Measurements from ENCODE around the gene NLRX1. TPM values are rescaled to one million over a fixed set of nuclear protein-coding genes. Genes with fewer than 3 reads are reported as not detected.

Gene NLRX1
- total and polyA plus RNA-seq, 9 donors: 3.1 to 13.4 (median 7.2) TPM

- Histone ChIP-seq H3K4me3 (no peak overlapping the region), H3K27ac (no peak overlapping the region), H3K4me1 (ENCODE audit: insufficient read depth) (no peaks in the 10 kb centered on the region), H3K9me3 (no peaks in the 10 kb centered on the region), H3K36me3 (no peaks in the 10 kb centered on the region), H3K27me3 (no peaks in the 10 kb centered on the region)
- TF ChIP-seq POLR2A (IDR thresholded peaks at IDR 0.05) (no peak), EP300 (IDR thresholded peaks at IDR 0.05) (no peak), CTCF (IDR thresholded peaks at IDR 0.05) (no peak)
- WGBS, 3 donors: 91 to 96% (median 93%) methylated on average over 9 of the region's 9 CpGs
- DNase-seq: peak in 1 of 5 donors; percentile 16
- intact Hi-C loops (cut with DNase I): loop anchor here in 2 of 4 donors (10.0 kb wide), 1 partner anchor 111 kb away; the partner anchor contains the start of gene MCAM (in 2 of the 2)
Observed at GRCh38 chr11:119204066-119204465, 35.5 kb downstream of the NLRX1 start.

GRCh38 chr11:119205080-119205479 is 36.6 kb downstream of the NLRX1 start:
- H3K4me3 ChIP-seq: peak overlapping the region; percentile 85
- no peaks in the 10 kb centered on the region for H3K36me3 ChIP-seq
- H3K27me3 ChIP-seq: no peaks in the 10 kb centered on the region
- WGBS, 3 donors: 39 to 46% (median 45%) methylated on average over 10 of the region's 10 CpGs
- no peaks in the 10 kb centered on the region for H3K4me1 ChIP-seq (ENCODE audit: insufficient read depth)
- DNase-seq: no peak
- H3K27ac ChIP-seq: no peak overlapping the region
- no peak for TF ChIP-seq CTCF (IDR thresholded peaks at IDR 0.05)
- no peak for TF ChIP-seq EP300 (IDR thresholded peaks at IDR 0.05)
- TF ChIP-seq POLR2A (IDR thresholded peaks at IDR 0.05): no peak
- intact Hi-C loops (cut with DNase I): loop anchor here in 3 of 4 donors (5.0 to 10.0 kb wide), 3 partner anchors 110 to 132 kb away; partner anchors contain the start of gene MCAM (in 3 of the 3)
- H3K9me3 ChIP-seq: no peaks in the 10 kb centered on the region

GRCh38 chr11:119205574-119206510 is 37.3 kb downstream of the NLRX1 start, which contains the start of gene CBL:
CBL (plus strand) TSS chr11:119206339; CDS start chr11:119206418, 79 bp downstream.
- peak; percentile 49 for TF ChIP-seq POLR2A (IDR thresholded peaks at IDR 0.05)
- TF ChIP-seq CTCF (IDR thresholded peaks at IDR 0.05): peak; percentile 77 to 93 (median 84)
- TF ChIP-seq EP300 (IDR thresholded peaks at IDR 0.05): no peak
- DNase-seq: peak; percentile 93 to 98 (median 97)
- no peaks in the 10 kb centered on the region for H3K27me3 ChIP-seq
- 0 to 1% (median 0%) methylated on average over 34 to 88 of the region's 88 CpGs for WGBS, 3 donors
- H3K4me3 ChIP-seq: peak within 1 kb of the TSS; percentile 85
- intact Hi-C loops (cut with DNase I): loop anchor here in 3 of 4 donors (5.0 to 10.0 kb wide), 3 partner anchors 109 to 131 kb away; partner anchors contain the start of gene MCAM (in 3 of the 3)
- H3K27ac ChIP-seq: peak within 1 kb of the TSS; percentile 95 to 98
- H3K9me3 ChIP-seq: no peaks in the 10 kb centered on the region
- H3K4me1 ChIP-seq (ENCODE audit: insufficient read depth): no peaks in the 10 kb centered on the region
- no peaks in the 10 kb centered on the region for H3K36me3 ChIP-seq

- intact Hi-C loops (cut with DNase I): loop anchor here in 3 of 4 donors (5.0 to 10.0 kb wide), 3 partner anchors 108 to 131 kb away; partner anchors contain the start of gene MCAM (in 3 of the 3)
- no peaks in the 10 kb centered on the region for H3K9me3 ChIP-seq
- peak overlapping the region; percentile 95 to 98 for H3K27ac ChIP-seq
- no peaks in the 10 kb centered on the region for H3K27me3 ChIP-seq
- no peaks in the 10 kb centered on the region for H3K36me3 ChIP-seq
- peak; percentile 56 to 78 (median 72) for DNase-seq
- H3K4me3 ChIP-seq: peak overlapping the region; percentile 85
- no peaks in the 10 kb centered on the region for H3K4me1 ChIP-seq (ENCODE audit: insufficient read depth)
- no peak for TF ChIP-seq POLR2A (IDR thresholded peaks at IDR 0.05)
- TF ChIP-seq CTCF (IDR thresholded peaks at IDR 0.05): no peak
- TF ChIP-seq EP300 (IDR thresholded peaks at IDR 0.05): no peak
- 0 to 2% (median 1%) methylated on average over 41 of the region's 41 CpGs for WGBS, 3 donors
Observed at GRCh38 chr11:119206511-119207414, 38.2 kb downstream of the NLRX1 start.
